OCI-LY3 (cell line): Measurements from ENCODE around the gene JCAD.

Experiments
- H2AFZ ChIP-seq: fragments of 200-600, 300-600 bp; shearing (Covaris generic); 2 replicates; pipeline ENCODE4 v1.6.0; 2014; ENCODE audit warnings: antibody characterized with exemption, low read depth, low read length
- H3K27ac ChIP-seq: fragments of 200-600, 300-600 bp; sonication (generic); 2 replicates; pipeline ENCODE4 v1.5.1; 2014; ENCODE audit warnings: mild to moderate bottlenecking, low read length, moderate library complexity, mixed read lengths
- H3K27me3 ChIP-seq: fragments of 200-600, 300-600 bp; sonication (generic); 2 replicates; pipeline ENCODE4 v1.6.1; 2014; ENCODE audit warnings: low read depth, low read length, mixed read lengths
- H3K36me3 ChIP-seq: fragments of 200-600, 300-600 bp; sonication (generic); replicated peaks from 2 replicates; pipeline ENCODE3; 2014; ENCODE audit warnings: low read depth, low read length, mixed read lengths
- H3K4me1 ChIP-seq: fragments of 300-600, 200-600 bp; sonication (generic); 2 replicates; pipeline ENCODE4 v1.6.1; 2014; ENCODE audit warnings: low read length, mixed read lengths
- H3K4me2 ChIP-seq: fragments of 200-600, 300-600 bp; sonication (generic); 2 replicates; pipeline ENCODE4 v1.6.1; 2014; ENCODE audit warnings: low read length, mixed read lengths
- H3K4me3 ChIP-seq: fragments of 300-600, 200-600 bp; sonication (generic); 2 replicates; pipeline ENCODE4 v1.5.1; 2014; ENCODE audit warnings: antibody characterized with exemption, mild to moderate bottlenecking, low read length, moderate library complexity
- H3K79me2 ChIP-seq: fragments of 300-600, 200-600 bp; shearing (Covaris generic); 2 replicates; pipeline ENCODE4 v1.6.1; 2014; ENCODE audit warnings: mild to moderate bottlenecking, low read length, mixed read lengths
- H3K9ac ChIP-seq: fragments of 300-600, 200-600 bp; shearing (Covaris generic); 2 replicates; pipeline ENCODE4 v1.6.0; 2014; ENCODE audit warnings: mild to moderate bottlenecking, low read length, moderate library complexity
- H3K9me3 ChIP-seq: fragments of 200-600, 300-600 bp; shearing (Covaris generic); 2 replicates; pipeline ENCODE4 v1.6.1; 2014; ENCODE audit warnings: low read length, mixed read lengths; ENCODE audit not compliant: insufficient read depth
- H4K20me1 ChIP-seq: fragments of 200-600, 300-600 bp; sonication (generic); 2 replicates; pipeline ENCODE4 v1.6.1; 2016; ENCODE audit warnings: low read length, mixed read lengths; ENCODE audit not compliant: insufficient read depth
- EZH2phosphoT487 ChIP-seq: fragments of 200-600 bp; shearing (Covaris generic); IDR thresholded peaks from 2 replicates; pipeline ENCODE4 v1.6.1; 2018; ENCODE audit warnings: antibody characterized with exemption, mixed run types, low read depth
- TF ChIP-seq, protein P1 (sequence below): fragments of 200-600, 300-600 bp; sonication (generic); IDR thresholded peaks from 2 replicates; pipeline ENCODE4 v1.5.1; 2014; ENCODE audit warnings: antibody characterized with exemption, low read length, low read depth

The JCAD gene

DNA sequence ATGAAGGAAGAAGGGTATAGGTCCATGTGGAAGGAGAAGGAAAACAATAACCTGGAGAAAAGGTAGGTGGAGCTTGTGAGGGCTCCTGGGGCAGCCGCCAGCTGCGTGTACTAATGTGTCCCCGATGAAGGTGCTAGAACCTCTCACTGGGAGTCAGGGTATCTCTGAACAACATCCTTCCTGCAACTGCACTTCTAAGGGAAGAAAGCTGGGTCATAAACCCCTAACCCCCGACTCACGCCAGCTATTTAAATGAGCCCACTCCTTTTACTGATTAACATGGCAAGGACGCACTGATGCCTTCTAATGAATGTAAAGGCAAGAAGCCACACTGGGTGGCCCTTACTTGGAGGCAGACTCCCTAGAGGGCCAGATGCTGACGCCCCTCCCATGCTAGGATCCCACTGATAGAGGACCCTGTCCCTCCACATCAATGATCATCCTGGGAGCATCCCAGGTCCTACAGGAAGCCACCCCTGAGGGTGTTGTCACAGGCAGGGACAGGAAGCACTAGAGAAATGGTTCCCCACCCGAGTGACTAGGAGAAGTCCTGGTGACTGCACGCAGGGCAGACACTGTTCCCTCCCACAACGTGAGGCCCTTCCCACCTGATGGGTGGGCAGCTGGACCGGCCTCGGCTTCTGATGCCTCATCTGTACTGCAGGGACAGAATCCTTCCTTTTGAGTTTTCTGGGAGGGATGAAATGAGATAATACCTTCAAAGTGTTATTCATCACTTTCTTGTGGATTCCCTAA, 20.4 kb downstream of the JCAD start:
- no peak overlapping the region for H3K9ac ChIP-seq
- H3K27ac ChIP-seq, result no peak overlapping the region
- no peaks in the 10 kb centered on the region for H3K9me3 ChIP-seq
- no peak overlapping the region for H3K4me2 ChIP-seq
- TF ChIP-seq EZH2phosphoT487, result no peak
- TF ChIP-seq, protein P1, sequence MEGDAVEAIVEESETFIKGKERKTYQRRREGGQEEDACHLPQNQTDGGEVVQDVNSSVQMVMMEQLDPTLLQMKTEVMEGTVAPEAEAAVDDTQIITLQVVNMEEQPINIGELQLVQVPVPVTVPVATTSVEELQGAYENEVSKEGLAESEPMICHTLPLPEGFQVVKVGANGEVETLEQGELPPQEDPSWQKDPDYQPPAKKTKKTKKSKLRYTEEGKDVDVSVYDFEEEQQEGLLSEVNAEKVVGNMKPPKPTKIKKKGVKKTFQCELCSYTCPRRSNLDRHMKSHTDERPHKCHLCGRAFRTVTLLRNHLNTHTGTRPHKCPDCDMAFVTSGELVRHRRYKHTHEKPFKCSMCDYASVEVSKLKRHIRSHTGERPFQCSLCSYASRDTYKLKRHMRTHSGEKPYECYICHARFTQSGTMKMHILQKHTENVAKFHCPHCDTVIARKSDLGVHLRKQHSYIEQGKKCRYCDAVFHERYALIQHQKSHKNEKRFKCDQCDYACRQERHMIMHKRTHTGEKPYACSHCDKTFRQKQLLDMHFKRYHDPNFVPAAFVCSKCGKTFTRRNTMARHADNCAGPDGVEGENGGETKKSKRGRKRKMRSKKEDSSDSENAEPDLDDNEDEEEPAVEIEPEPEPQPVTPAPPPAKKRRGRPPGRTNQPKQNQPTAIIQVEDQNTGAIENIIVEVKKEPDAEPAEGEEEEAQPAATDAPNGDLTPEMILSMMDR, result no peak
- H3K4me1 ChIP-seq, result no peaks in the 10 kb centered on the region
- no peaks in the 10 kb centered on the region for H3K27me3 ChIP-seq
- H3K4me3 ChIP-seq, result no peak overlapping the region
- no peaks in the 10 kb centered on the region for H3K79me2 ChIP-seq
- no peak overlapping the region for H2AFZ ChIP-seq
- no peaks in the 10 kb centered on the region for H4K20me1 ChIP-seq
- no peaks in the 10 kb centered on the region for H3K36me3 ChIP-seq

DNA sequence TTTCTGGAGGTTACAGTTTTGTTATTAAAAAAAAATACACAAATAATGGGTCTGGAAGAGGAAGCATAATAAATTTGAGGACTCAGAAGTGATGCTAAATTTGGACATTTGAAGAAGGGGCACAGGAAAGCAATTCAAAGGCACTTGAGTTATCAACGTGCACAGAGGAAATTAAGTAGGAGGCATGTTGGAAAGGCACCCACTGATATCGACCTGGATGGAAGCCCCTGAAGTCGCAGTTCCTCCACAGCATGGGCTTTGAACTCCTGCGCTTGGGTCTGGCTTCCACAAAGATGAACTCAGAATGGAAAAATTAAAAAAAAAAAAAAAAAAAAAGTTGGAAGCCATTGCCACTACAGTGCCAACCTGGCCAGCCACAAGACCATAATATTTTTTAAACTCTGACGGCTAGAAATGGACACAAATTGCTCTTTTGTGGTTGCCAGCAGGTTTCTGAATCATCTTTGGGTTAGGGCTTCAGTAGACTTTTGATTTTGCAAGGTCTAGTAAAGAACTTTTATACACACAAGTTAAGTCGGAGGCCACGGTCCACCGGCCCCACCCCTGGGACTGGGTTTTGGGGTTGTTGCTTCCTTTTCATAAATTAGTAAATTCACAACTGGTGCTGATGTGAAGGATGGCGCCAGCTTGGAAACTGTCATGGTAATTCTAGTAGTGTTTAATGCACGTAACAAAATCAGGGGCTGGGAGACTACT, 21.6 kb downstream of the JCAD start:
- Histone ChIP-seq H3K9ac (no peak overlapping the region), H3K4me2 (no peak overlapping the region), H2AFZ (no peak overlapping the region), H3K36me3 (no peaks in the 10 kb centered on the region), H3K9me3 (no peaks in the 10 kb centered on the region), H3K27me3 (no peaks in the 10 kb centered on the region), H3K4me3 (no peak overlapping the region), H4K20me1 (no peaks in the 10 kb centered on the region), H3K79me2 (no peaks in the 10 kb centered on the region), H3K4me1 (no peaks in the 10 kb centered on the region), H3K27ac (no peak overlapping the region)
- TF ChIP-seq, protein P1, result no peak
- no peak for TF ChIP-seq EZH2phosphoT487

DNA sequence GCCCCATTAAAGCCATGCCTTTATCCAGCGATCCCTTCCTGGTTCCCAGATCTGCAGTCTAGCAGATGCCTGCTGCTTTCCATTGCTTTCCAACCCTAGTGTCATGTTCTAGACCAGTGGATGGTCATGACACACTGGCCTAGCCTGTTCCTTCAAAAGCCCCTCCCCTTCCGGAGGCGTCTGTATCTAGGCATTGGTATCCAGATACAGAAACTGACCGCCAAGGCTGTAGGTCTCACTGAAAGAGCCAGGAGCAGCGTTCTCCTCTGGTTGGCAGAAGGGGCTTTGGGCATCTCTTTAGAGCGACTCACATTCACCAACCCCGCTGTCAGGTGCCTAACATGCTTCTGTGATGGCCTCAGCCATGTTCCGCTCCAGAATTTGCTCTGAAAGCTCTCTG, 22.6 kb downstream of the JCAD start:
- TF ChIP-seq, protein P1, result no peak
- no peak for TF ChIP-seq EZH2phosphoT487
- no peak overlapping the region for H3K4me2 ChIP-seq
- H4K20me1 ChIP-seq, result no peaks in the 10 kb centered on the region
- H3K9ac ChIP-seq, result no peak overlapping the region
- no peak overlapping the region for H3K4me3 ChIP-seq
- no peak overlapping the region for H3K27ac ChIP-seq
- no peaks in the 10 kb centered on the region for H3K79me2 ChIP-seq
- H3K27me3 ChIP-seq, result no peaks in the 10 kb centered on the region
- H3K36me3 ChIP-seq, result no peaks in the 10 kb centered on the region
- H3K9me3 ChIP-seq, result no peaks in the 10 kb centered on the region
- no peak overlapping the region for H2AFZ ChIP-seq
- H3K4me1 ChIP-seq, result no peaks in the 10 kb centered on the region

DNA sequence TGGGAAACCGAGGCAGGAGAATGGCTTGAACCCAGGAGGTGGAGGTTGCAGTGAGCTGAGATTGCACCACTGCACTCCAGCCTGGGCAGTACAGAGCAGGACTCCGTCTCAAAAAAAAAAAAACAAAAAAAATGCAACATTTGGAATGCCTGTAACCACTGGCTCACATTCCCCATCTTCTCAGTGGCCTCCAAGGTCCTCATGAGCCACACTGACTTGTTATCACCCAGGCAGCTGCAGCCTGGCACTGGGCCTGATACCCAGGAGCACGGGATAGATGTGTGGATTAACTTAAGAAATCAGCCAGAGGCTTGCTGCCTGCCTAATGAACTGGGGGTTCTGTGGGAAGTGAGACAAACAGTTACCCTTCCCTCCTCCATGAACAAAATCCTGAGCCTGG, 23.0 kb downstream of the JCAD start:
- H3K4me2 ChIP-seq, result no peak overlapping the region
- H3K27ac ChIP-seq, result no peak overlapping the region
- H3K9ac ChIP-seq, result no peak overlapping the region
- no peak overlapping the region for H3K4me3 ChIP-seq
- no peaks in the 10 kb centered on the region for H3K36me3 ChIP-seq
- no peaks in the 10 kb centered on the region for H4K20me1 ChIP-seq
- no peaks in the 10 kb centered on the region for H3K79me2 ChIP-seq
- H3K9me3 ChIP-seq, result no peaks in the 10 kb centered on the region
- no peaks in the 10 kb centered on the region for H3K4me1 ChIP-seq
- H2AFZ ChIP-seq, result no peak overlapping the region
- no peak for TF ChIP-seq EZH2phosphoT487
- TF ChIP-seq, protein P1, result no peak
- no peaks in the 10 kb centered on the region for H3K27me3 ChIP-seq
